Nucleus accumbens (tissue), 56 donors: ENCODE data around the gene RPL18.
A peak's percentile ranks its signal among the peaks of the same experiment; 100 is the strongest.
"Not testable (repeated sequence)": the region's sequence is repeated elsewhere in the genome, so short reads cannot be mapped to it uniquely, and the experiment has no call there.

ENCODE experiments used
- DNase-seq, 56 donors: peaks; one replicate each; lab custom pipeline; 2025; lab: John Stamatoyannopoulos, UW

Gene RPL18

DNA sequence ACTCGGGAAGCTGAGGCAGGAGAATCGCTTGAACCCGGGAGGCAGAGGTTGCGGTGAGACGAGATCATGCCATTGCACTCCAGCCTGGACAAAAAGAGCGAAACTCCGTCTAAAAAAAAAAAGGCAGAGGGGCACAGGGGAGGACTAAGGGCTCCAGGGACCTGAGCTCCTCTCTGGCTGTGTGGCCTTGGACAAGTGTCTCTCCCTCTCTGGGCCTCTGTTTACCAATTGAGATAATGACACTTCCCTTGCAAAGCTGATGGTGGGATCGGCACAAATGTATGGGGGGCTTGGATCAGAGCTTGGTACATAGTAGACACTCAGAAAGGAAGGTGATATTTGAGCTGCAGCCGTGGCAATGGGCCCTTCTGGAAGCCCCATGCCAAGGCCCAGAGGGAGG lies 23.8 kb downstream of the RPL18 start:
- DNase-seq, result no peak

DNA sequence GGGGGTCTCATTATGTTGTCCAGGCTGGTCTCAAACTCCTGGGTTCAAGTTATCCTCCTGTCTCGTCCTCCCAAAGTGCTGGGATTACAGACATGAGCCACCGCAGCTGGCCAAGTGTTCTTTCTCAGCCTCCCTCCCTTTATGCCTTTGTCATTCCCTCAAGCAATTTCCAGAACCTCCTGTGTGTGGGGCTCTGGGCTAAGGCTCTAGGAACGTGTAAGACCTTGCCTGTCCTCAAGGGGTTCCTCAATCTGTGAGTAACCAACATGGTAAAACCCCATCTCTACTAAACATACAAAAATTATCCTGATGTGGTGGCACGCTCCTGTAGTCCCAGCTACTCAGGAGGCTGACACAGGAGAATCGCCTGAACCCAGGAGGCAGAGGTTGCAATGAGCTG lies 28.0 kb downstream of the RPL18 start:
- no peak for DNase-seq

DNA sequence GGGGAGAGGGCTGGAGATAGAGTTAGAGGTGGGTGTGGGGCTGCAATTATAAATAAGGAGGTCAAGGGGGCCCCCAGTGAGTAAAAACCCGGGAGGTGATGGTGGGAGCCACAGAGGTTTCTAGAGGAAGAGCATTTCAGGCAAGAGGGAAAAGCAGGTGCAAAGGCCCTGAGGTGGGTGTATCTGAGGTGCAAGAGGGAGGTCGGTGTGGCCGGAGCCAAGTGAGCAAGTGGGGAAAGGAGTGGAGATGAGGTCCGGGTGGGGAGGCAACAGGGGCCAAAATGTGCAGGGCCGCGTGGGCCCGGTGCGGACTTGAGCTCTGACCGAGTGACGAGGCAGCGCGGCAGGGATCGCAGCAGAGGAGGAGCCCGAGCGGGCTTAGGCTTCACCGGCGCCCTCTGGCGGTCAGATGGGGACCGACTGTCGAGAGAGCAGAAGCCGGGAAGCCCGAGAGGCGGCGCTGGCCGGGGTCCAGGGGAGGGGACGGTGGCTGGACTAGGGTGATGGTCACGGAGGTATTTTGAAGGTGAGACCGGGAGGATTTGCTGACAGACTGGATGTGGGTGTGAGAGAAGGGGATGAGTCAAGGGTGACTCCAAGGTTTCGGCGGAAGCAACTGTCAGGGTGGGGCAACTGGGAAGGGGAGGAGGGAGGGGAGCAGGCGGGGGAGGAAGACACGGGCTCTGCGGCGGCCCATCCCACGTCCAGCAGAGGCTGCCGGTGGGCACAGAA lies 30.1 kb downstream of the RPL18 start:
- DNase-seq, result peak in 54 of 56 donors; percentile 6 to 93 (median 64)

DNA sequence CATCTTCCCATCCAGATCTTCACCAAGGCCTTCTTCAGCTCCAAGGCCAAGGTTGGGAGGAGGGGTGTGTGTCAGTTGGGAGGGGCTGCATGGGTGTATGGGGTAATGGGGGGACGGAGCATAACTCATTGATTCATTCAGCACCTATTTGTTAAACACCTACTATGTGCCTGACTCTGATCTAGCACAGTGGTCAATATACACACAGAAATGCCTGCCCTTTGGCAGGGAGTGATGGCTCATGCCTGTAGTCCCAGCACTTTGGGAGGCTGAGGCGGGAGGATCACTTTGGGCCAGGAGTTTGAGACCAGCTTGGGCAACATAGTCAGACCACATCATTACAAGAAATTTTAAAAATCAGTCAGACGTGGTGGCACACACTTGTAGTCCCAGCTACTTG lies 31.6 kb downstream of the RPL18 start:
- DNase-seq, result no peak

DNA sequence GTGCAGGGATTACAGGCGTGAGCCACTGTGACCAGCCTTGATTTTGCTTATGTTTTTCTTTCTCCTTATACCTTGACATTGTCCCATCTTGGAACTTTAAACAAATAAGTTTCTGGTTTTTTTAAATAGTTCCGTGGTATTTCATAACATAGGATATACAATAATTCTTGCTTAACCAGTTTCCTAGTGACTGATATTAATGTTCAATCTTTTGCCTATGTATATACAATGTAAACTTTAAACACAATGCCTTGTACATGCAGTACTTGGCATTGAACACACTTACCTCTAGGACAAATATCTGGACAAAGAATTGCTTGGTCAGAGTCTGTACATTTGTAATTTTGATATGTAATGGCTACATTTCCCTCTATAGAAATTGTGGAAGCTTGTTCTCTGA lies 36.8 kb downstream of the RPL18 start:
- no peak for DNase-seq

DNA sequence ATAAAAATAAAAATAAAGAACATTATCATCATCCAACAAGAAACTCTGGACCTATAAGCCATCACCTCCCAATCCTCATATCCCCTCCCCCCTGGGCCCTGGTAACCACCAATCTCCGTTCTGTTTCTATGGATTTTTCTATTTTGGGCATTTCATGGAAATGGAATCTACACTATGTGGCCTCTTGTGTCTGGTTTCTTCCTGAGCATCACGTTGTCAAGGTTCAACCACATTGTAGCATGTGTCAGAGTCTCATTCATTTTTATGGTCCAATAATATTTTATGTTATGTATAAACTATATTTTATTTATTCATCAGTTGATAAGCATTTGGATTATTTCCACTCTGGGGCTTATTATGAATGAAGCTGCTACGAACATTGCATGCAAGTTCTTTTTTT lies 40.1 kb downstream of the RPL18 start:
- no peak for DNase-seq

DNA sequence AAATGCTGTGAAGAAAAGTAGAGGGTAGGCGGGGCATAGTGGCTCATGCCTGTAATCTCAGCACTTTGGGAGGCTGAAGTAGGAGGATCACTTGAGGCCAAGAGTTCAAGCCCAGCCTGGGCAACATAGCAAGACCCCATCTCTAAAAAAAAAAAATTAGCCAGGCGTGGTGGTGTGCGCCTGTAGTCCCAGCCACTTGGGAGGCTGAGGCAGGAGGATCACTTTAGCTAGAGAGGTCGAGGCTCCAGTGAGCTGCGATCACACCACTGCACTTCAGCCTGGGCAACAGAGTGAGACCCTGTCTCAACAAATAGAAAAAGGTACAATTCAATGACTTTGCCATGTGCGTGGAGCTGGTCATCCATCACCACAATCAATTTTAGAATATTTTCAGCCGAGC lies 41.1 kb downstream of the RPL18 start:
- not testable (repeated sequence) for DNase-seq

DNA sequence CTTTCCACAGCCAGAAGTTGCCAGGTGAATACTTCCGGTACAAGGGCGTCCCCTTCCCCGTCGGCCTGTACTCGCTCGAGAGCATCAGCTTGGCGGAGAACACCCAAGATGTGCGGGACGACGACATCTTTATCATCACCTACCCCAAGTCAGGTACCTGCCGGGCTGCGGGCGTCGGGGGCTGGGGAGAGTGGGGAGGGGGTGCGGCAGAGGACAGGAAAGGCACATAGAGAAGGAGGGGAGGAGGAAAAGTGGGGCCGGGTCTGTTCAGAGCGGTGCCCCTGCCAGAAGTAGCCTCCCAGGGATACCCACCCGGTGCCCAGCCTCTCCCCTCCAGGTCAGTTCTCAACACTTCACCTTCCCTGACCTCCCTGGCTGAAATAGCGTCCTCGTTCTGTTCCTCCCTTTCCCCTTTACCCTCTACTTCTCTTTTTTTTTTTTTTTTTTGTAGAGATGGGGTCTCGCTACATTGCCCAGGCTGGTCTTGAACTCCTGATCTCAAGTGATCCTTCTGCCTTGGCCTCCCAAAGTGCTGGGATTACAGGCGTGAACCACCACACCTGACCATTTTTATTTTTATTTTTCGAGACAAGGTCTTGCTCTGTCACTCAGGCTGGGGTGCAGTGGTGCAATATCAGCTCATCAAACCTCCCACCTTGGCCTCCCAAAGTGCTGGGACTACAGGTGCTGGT lies 42.9 kb downstream of the RPL18 start:
- DNase-seq, result no peak

DNA sequence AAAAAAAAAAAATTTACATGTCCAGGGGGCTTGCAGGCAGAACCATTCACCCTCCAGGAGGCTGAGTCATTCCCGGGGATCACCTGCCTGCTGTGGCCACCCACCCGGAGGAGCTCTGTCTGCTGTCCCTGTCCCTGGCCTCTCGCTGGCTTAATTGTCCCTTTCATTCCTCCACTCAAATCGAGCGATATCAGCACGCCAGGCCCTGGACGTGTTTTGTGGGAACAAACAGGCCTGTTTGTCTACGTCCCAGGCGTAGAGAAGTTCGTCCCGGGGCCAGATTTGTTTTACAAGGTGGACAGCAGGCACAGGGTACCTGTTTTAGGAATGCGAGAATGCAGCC lies 45.8 kb downstream of the RPL18 start:
- DNase-seq, result no peak

DNA sequence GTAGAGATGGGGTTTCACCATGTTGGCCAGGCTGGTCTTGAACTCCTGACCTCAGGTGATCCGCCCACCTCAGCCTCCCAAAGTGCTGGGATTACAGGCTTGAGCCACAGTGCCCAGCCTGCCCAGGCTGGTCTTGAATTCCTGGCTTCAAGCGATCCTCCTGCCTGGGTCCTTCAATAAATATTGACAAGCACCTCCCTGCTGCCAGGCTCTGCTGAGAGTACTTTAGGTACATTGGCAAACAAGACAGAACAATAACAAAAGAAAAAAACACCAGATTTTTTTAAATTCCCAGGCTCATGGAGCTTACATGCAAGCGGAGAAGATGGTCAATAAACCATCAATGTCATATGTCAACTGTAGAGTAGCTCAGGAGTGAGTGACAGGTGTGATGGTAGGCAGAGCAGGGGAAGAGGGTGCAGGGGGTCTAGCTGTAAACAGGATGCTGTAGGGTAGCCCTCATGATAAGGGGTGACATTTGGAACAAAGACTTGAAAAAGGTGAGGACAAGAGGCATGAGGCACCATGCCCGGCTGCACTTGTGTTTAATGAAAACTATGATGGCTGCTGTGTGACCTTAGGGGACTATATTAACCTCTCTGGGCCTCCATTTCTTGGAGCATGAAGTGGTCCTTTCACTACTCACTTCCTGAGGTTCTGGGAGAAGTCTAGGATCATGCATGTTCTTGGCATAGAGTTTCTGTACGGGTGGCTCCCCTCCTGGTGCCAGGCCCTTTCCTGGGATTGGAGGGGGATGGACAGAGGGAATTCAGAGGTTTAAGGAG lies 47.4 kb downstream of the RPL18 start:
- DNase-seq, result no peak

DNA sequence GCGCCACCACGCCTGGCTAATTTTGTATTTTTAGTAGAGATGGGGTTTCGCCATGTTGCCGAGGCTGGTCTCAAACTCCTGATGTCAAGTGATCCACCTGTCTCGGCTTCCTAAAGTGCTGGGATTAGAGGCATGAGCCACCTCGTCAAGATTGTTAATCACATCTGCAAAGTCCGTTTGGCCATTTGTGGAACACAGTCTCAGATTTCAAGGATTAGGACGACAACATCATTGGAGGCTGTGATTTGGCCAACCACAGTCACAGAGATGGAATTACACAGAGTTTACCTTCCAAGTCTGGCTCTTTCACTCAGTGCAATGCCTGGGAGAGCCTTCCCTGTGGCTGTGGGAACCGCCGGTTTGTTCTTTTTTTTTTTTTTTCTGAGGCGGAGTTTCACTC lies 49.2 kb downstream of the RPL18 start:
- no peak for DNase-seq

DNA sequence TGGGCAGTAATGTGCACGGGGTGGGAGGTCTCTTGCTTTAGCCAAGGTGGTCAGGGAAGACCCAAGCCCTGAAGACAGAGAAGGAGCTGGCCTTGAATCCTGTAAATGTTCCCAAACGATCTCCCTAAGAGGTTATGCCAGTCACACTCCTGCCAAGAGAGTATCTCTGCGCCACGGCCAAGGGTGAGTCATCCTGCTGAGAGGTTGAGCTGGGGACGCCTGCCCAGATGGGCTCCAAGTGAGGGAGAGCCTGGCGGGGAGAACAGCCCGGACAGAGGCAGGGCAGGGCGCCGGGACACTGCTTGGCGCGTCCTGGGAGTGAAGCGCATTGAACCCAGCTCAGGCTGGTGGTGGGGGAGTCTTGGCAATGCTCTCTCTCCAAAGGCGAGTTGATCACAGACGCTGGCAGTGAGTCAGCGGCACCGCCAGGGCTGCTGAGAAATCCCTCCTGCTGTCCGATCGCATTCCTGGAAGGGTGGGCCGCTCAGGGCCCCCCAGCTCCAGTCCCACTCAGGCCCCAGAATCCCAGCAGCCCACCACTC lies 50.6 kb downstream of the RPL18 start:
- DNase-seq, result peak in 40 of 56 donors; percentile 2 to 79 (median 21)
